K562 (cell line): ENCODE data around the gene PCMTD2. TPM values are rescaled to one million over a fixed set of nuclear protein-coding genes. Genes with fewer than 3 reads are reported as not detected.

Experiments used
- CCNT2 ChIP-seq: IDR thresholded peaks from 2 replicates; pipeline ENCODE4 v1.6.1; 2011; ENCODE audit warnings: borderline replicate concordance, low read depth, mild to moderate bottlenecking, moderate library complexity, mixed read lengths, low read length; ENCODE audit not compliant: insufficient read length; ENCODE audit errors: extremely low read depth
- ESRRA ChIP-seq: fragments of 450-650 bp; IDR thresholded peaks from 2 replicates; pipeline ENCODE4 v1.6.1; 2014; ENCODE audit warnings: low read depth, mild to moderate bottlenecking, moderate library complexity, borderline replicate concordance
- FOXJ2 ChIP-seq: fragments of 200-800 bp; sonication (Bioruptor generic); IDR thresholded peaks from 2 replicates; pipeline ENCODE4 v1.6.1; 2016; ENCODE audit warnings: missing genetic modification characterization, missing compliant biosample characterization
- IFI16 ChIP-seq: fragments of 250-450 bp; sonication (Bioruptor Pico); IDR thresholded peaks from 2 replicates; pipeline ENCODE4 v2.1.2; 2022; ENCODE audit warnings: mild to moderate bottlenecking, inconsistent platforms
- KDM5B ChIP-seq: fragments of 200-600 bp; sonication (generic); IDR thresholded peaks from 2 replicates; pipeline ENCODE4 v1.6.1; 2012; ENCODE audit warnings: low read depth, mild to moderate bottlenecking, moderate library complexity, low read length, control low read depth, inconsistent platforms; ENCODE audit not compliant: insufficient replicate concordance
- MTF1 ChIP-seq: fragments of 250-450 bp; sonication (Bioruptor Pico); IDR thresholded peaks from 2 replicates; pipeline ENCODE4 v1.9.0; 2021; ENCODE audit warnings: moderate library complexity, mild to moderate bottlenecking, inconsistent platforms, borderline replicate concordance
- RBFOX2 ChIP-seq: fragments of 200-400 bp; formaldehyde crosslinking; IDR thresholded peaks from 2 replicates; pipeline ENCODE4 v1.6.1; 2017; ENCODE audit warnings: low read depth, mild to moderate bottlenecking, low read length, moderate library complexity
- RFX5 ChIP-seq: IDR thresholded peaks from 2 replicates; pipeline ENCODE4 v1.6.1; 2011; ENCODE audit warnings: low read depth, mild to moderate bottlenecking, improper control_type of control experiment, low read length
- TAF9B ChIP-seq: fragments of 450-650 bp; IDR thresholded peaks from 2 replicates; pipeline ENCODE4 v1.6.1; 2018; ENCODE audit warnings: mild to moderate bottlenecking; ENCODE audit not compliant: partially characterized antibody
- TEAD4 ChIP-seq, 2 experiments: sonication (generic) in 1 of 2; formaldehyde crosslinking in 1 of 2; IDR thresholded peaks; 2 replicates each; pipeline versions ENCODE4 v1.6.1 to v1.8.0; 2012 to 2022; ENCODE audit warnings: borderline replicate concordance in 1 of 2, inconsistent platforms in 1 of 2, low read length in 1 of 2, mild to moderate bottlenecking in 1 of 2, missing genetic modification reagents in 1 of 2
- TSC22D4 ChIP-seq: fragments of 450-650 bp; IDR thresholded peaks from 2 replicates; pipeline ENCODE4 v1.6.1; 2016; ENCODE audit warnings: missing genetic modification characterization, missing biosample characterization, control low read depth
- USF1 ChIP-seq: sonication (generic); formaldehyde crosslinking; IDR thresholded peaks from 2 replicates; pipeline ENCODE4 v1.9.0; 2022; ENCODE audit warnings: mild to moderate bottlenecking, missing genetic modification reagents
- ZBTB11 ChIP-seq, 3 experiments: fragments of 200-800 bp in 1 of 3; fragments of 250-450 bp in 1 of 3; fragments of 450-650 bp in 1 of 3; sonication (Bioruptor Pico) in 1 of 3; sonication (Bioruptor generic) in 1 of 3; formaldehyde crosslinking in 1 of 3; IDR thresholded peaks; 2 replicates each; pipeline versions ENCODE4 v1.6.1 to v1.8.0; 2016 to 2022; ENCODE audit warnings: mild to moderate bottlenecking in 2 of 3, missing genetic modification characterization in 2 of 3, missing compliant biosample characterization in 1 of 3, moderate library complexity in 1 of 3
- ZBTB43 ChIP-seq: sonication (generic); formaldehyde crosslinking; IDR thresholded peaks from 2 replicates; pipeline ENCODE4 v1.8.0; 2023; ENCODE audit warnings: mild to moderate bottlenecking, missing genetic modification reagents
- ZC3H8 ChIP-seq: fragments of 450-650 bp; IDR thresholded peaks from 2 replicates; pipeline ENCODE4 v1.6.1; 2017
- ZFP30 ChIP-seq: fragments of 250-450 bp; sonication (Bioruptor Pico); IDR thresholded peaks from 2 replicates; pipeline ENCODE4 v1.8.0; 2022; ENCODE audit warnings: moderate library complexity, mild to moderate bottlenecking, inconsistent platforms, borderline replicate concordance
- ZNF124 ChIP-seq: sonication (generic); formaldehyde crosslinking; IDR thresholded peaks from 2 replicates; pipeline ENCODE4 v1.8.1; 2022; ENCODE audit warnings: missing genetic modification reagents
- ZNF133 ChIP-seq: fragments of 250-450 bp; sonication (Bioruptor Pico); IDR thresholded peaks from 2 replicates; pipeline ENCODE4 v1.4.0; 2020; ENCODE audit warnings: mild to moderate bottlenecking
- ZNF140 ChIP-seq: fragments of 250-450 bp; sonication (Bioruptor Pico); IDR thresholded peaks from 2 replicates; pipeline ENCODE4 v1.8.0; 2021; ENCODE audit warnings: moderate library complexity, mild to moderate bottlenecking, inconsistent platforms
- polyA plus RNA-seq, 8 experiments: library from polyadenylated mRNA; depleted of rRNA in 4 of 8; stranded (reverse) in 5 of 8; unstranded in 3 of 8; fragments of >200 nt; fragmentation: Nextera tagmentation in 2 of 8; fragmentation: Illumina TruSeq in 1 of 8; extraction: Ambion mirVana in 2 of 8; extraction: Trizol in 1 of 8; gene quantifications; 2 replicates each; pipeline versions ENCODE4 v1.2.1 to v1.2.3, GENCODE V29; 2011 to 2014; ENCODE audit warnings: inconsistent platforms in 1 of 8, missing spikeins in 1 of 8
- total RNA-seq, 7 experiments: library from RNA; depleted of rRNA in 6 of 7; stranded (reverse); fragments of >200 nt in 6 of 7; fragmentation: Illumina TruSeq in 2 of 7; extraction: Trizol in 2 of 7; gene quantifications; 2 replicates each; pipeline versions ENCODE4 v1.2.1 to v1.2.3, GENCODE V29; 2011 to 2021; ENCODE audit warnings: low replicate concordance in 1 of 7

Gene PCMTD2
- total and polyA plus RNA-seq, 9 of the 15 experiments (the other 6 are each of a cell fraction or from before 2014, with no cell fraction given), result 11.3 to 49.3 (median 28.4) TPM

GRCh38 chr20:64255361-64256281 is at the start of gene PCMTD2 (continued):
- TF ChIP-seq TEAD4 (IDR thresholded peaks at IDR 0.05; ENCODE audit: low read length) (no peak), TEAD4 (CRISPR knock-in tag; IDR thresholded peaks at IDR 0.05; ENCODE audit: borderline replicate concordance) (peak; percentile 86; the same call in 1 of the 2 replicates), KDM5B (peak; percentile 57), USF1 (CRISPR knock-in tag) (no peak), ZNF140 (CRISPR knock-in tag) (no peak), ZFP30 (CRISPR knock-in tag) (no peak), ZNF133 (no peak), ZBTB43 (CRISPR knock-in tag) (peak; percentile 58; the same call in 1 of the 2 replicates), ESRRA (no peak; the same call in none of the 2 replicates), IFI16 (no peak), RFX5 (no peak), RBFOX2 (peak; percentile 85), CCNT2 (no peak), TAF9B (no peak), TSC22D4 (tag) (no peak), FOXJ2 (tag) (no peak), ZC3H8 (no peak), ZBTB11 (CRISPR knock-in tag; IDR thresholded peaks at IDR 0.05) (peak in 1 of 3 experiments; percentile 78; a peak in 2 of 6 replicates), ZNF124 (no peak), MTF1 (no peak)
